GM18867 (cell line): Measurements from ENCODE around the gene PCMTD2.
"Not testable (repeated sequence)": the region's sequence is repeated elsewhere in the genome, so short reads cannot be mapped to it uniquely, and the experiment has no call there.

Experiments used
- ATAC-seq: cut with Tn5 transposase; IDR thresholded peaks from one replicate; pipeline ENCODE4 v1.9.1; 2021; ENCODE audit warnings: mild to moderate bottlenecking, moderate library complexity; ENCODE audit not compliant: unreplicated experiment

PCMTD2 gene

GRCh38 chr20:64285579-64286446 is 30.3 kb downstream of the PCMTD2 start:
- peak; percentile 91 for ATAC-seq

- ATAC-seq, result not testable (repeated sequence)
These were observed 31.1 kb downstream of the PCMTD2 start for GRCh38 chr20:64286447-64287263.

- ATAC-seq, result not testable (repeated sequence)
These were observed 31.7 kb downstream of the PCMTD2 start for GRCh38 chr20:64287264-64287590.

GRCh38 chr20:64292167-64292566 is 36.6 kb downstream of the PCMTD2 start:
- not testable (repeated sequence) for ATAC-seq

GRCh38 chr20:64303086-64303485 is 47.5 kb downstream of the PCMTD2 start:
- not testable (repeated sequence) for ATAC-seq

GRCh38 chr20:64313761-64314160 is 58.2 kb downstream of the PCMTD2 start:
- not testable (repeated sequence) for ATAC-seq

- not testable (repeated sequence) for ATAC-seq
These were observed 59.8 kb downstream of the PCMTD2 start for GRCh38 chr20:64315381-64315780.

- ATAC-seq, result not testable (repeated sequence)
These were observed 60.3 kb downstream of the PCMTD2 start for GRCh38 chr20:64315884-64316283.

GRCh38 chr20:64316415-64317083 is 61.0 kb downstream of the PCMTD2 start:
- not testable (repeated sequence) for ATAC-seq

- ATAC-seq, result not testable (repeated sequence)
These were observed 61.8 kb downstream of the PCMTD2 start for GRCh38 chr20:64317331-64317730.

GRCh38 chr20:64318056-64318455 is 62.5 kb downstream of the PCMTD2 start:
- ATAC-seq, result not testable (repeated sequence)

- ATAC-seq, result not testable (repeated sequence)
These were observed 66.7 kb downstream of the PCMTD2 start for GRCh38 chr20:64322031-64322789.
